Parathyroid adenoma (tissue), 2 donors: ENCODE results near the gene PCBP3.

ENCODE experiments used
- H2AFZ ChIP-seq: fragments of 300-600 bp; sonication (generic); one replicate; pipeline ENCODE4 v1.7.0; 2017; ENCODE audit warnings: antibody characterized with exemption, mild to moderate bottlenecking
- H3K27ac ChIP-seq: fragments of 300-600 bp; sonication (generic); one replicate; pipeline ENCODE4 v1.7.0; 2017
- H3K27me3 ChIP-seq: fragments of 300-600 bp; sonication (generic); one replicate; pipeline ENCODE4 v1.7.0; 2017; ENCODE audit warnings: low read length; ENCODE audit not compliant: control insufficient read depth, insufficient read depth
- H3K36me3 ChIP-seq: fragments of 300-600 bp; sonication (generic); one replicate; pipeline ENCODE4 v1.7.0; 2017; ENCODE audit warnings: low read length; ENCODE audit not compliant: control insufficient read depth, insufficient read depth
- H3K4me1 ChIP-seq: fragments of 300-600 bp; sonication (generic); one replicate; pipeline ENCODE4 v1.7.0; 2017; ENCODE audit warnings: control low read depth
- H3K4me2 ChIP-seq: fragments of 300-600 bp; sonication (generic); one replicate; pipeline ENCODE4 v1.7.0; 2017; ENCODE audit warnings: low read length
- H3K4me3 ChIP-seq: fragments of 300-600 bp; sonication (generic); one replicate; pipeline ENCODE4 v1.7.0; 2017; ENCODE audit warnings: low read depth, low read length
- H3K79me2 ChIP-seq: fragments of 300-600 bp; sonication (generic); one replicate; pipeline ENCODE4 v1.7.0; 2017; ENCODE audit warnings: control low read depth
- H3K9ac ChIP-seq: fragments of 300-600 bp; sonication (generic); one replicate; pipeline ENCODE4 v1.7.0; 2017; ENCODE audit warnings: mild to moderate bottlenecking
- H3K9me3 ChIP-seq: fragments of 300-600 bp; sonication (generic); one replicate; pipeline ENCODE4 v1.7.0; 2017; ENCODE audit warnings: low read length; ENCODE audit not compliant: control insufficient read depth
- CTCF ChIP-seq: fragments of 300-600 bp; sonication (generic); IDR thresholded peaks from one replicate; pipeline ENCODE4 v1.7.0; 2017; ENCODE audit warnings: antibody characterized with exemption, mild to moderate bottlenecking
- donor health status: primary hyperparathyroidism.

The PCBP3 gene

GRCh38 chr21:45844181-45844580 lies 200.7 kb downstream of the PCBP3 start:
- Histone ChIP-seq H3K79me2 (no peaks in the 10 kb centered on the region), H3K4me1 (no peaks in the 10 kb centered on the region), H3K9ac (no peak overlapping the region), H3K27ac (no peak overlapping the region), H3K27me3 (no peaks in the 10 kb centered on the region), H3K4me2 (no peak overlapping the region), H3K9me3 (no peaks in the 10 kb centered on the region), H3K4me3 (no peak overlapping the region), H3K36me3 (no peaks in the 10 kb centered on the region), H2AFZ (no peak overlapping the region)
- no peak for TF ChIP-seq CTCF

GRCh38 chr21:45845063-45845769 lies 201.7 kb downstream of the PCBP3 start:
- no peaks in the 10 kb centered on the region for H3K36me3 ChIP-seq
- H3K79me2 ChIP-seq: no peaks in the 10 kb centered on the region
- no peak for TF ChIP-seq CTCF
- H3K4me1 ChIP-seq: no peaks in the 10 kb centered on the region
- H3K4me3 ChIP-seq: no peak overlapping the region
- no peak overlapping the region for H3K4me2 ChIP-seq
- no peak overlapping the region for H3K27ac ChIP-seq
- no peaks in the 10 kb centered on the region for H3K9me3 ChIP-seq
- no peak overlapping the region for H2AFZ ChIP-seq
- no peak overlapping the region for H3K9ac ChIP-seq
- no peaks in the 10 kb centered on the region for H3K27me3 ChIP-seq

GRCh38 chr21:45845770-45846090 lies 202.2 kb downstream of the PCBP3 start:
- Histone ChIP-seq H3K79me2 (no peaks in the 10 kb centered on the region), H3K9ac (no peak overlapping the region), H3K9me3 (no peaks in the 10 kb centered on the region), H3K27me3 (no peaks in the 10 kb centered on the region), H2AFZ (no peak overlapping the region), H3K4me1 (no peaks in the 10 kb centered on the region), H3K27ac (no peak overlapping the region), H3K36me3 (no peaks in the 10 kb centered on the region), H3K4me2 (no peak overlapping the region), H3K4me3 (no peak overlapping the region)
- no peak for TF ChIP-seq CTCF

GRCh38 chr21:45846373-45847160 lies 203.0 kb downstream of the PCBP3 start:
- Histone ChIP-seq H3K79me2 (no peaks in the 10 kb centered on the region), H3K27me3 (no peaks in the 10 kb centered on the region), H3K9ac (no peak overlapping the region), H2AFZ (no peak overlapping the region), H3K27ac (no peak overlapping the region), H3K36me3 (no peaks in the 10 kb centered on the region), H3K4me3 (no peak overlapping the region), H3K9me3 (no peaks in the 10 kb centered on the region), H3K4me2 (no peak overlapping the region), H3K4me1 (no peaks in the 10 kb centered on the region)
- TF ChIP-seq CTCF: no peak
